HL-60 (cell line): ENCODE results near the gene CASKIN2.

Experiments used
- CTCF ChIP-seq: IDR thresholded peaks from one replicate; pipeline ENCODE4 v1.5.1; 2011; ENCODE audit warnings: low read length, control low read depth, inconsistent platforms; ENCODE audit not compliant: insufficient read depth
- GABPA ChIP-seq: IDR thresholded peaks from 2 replicates; pipeline ENCODE4 v1.6.1; 2012; ENCODE audit warnings: low read depth

GRCh38 chr17:75496005-75496404, 19.3 kb downstream of the CASKIN2 start:
- TF ChIP-seq GABPA (no peak), CTCF (no peak)
